HepG2 (cell line): ENCODE data around the gene TXN. TPM values are rescaled to one million over a fixed set of nuclear protein-coding genes. Genes with fewer than 3 reads are reported as not detected.

Source experiments
- ARNTL ChIP-seq: sonication (generic); formaldehyde crosslinking; IDR thresholded peaks from 2 replicates; pipeline ENCODE4 v1.4.0; 2020; ENCODE audit warnings: mild to moderate bottlenecking, missing genetic modification reagents
- ATF7 ChIP-seq, 2 experiments: fragments of 450-650 bp in 1 of 2; sonication (generic) in 1 of 2; formaldehyde crosslinking in 1 of 2; IDR thresholded peaks; 2 replicates each; pipeline versions ENCODE4 v1.4.0 to v1.6.1; 2016 to 2020; ENCODE audit warnings: antibody characterized with exemption in 1 of 2, mild to moderate bottlenecking in 1 of 2, missing genetic modification reagents in 1 of 2
- IKZF1 ChIP-seq: fragments of 450-650 bp; IDR thresholded peaks from 2 replicates; pipeline ENCODE4 v1.7.1; 2016
- KLF11 ChIP-seq: IDR thresholded peaks from 2 replicates; pipeline ENCODE4 v1.6.1; 2016; ENCODE audit warnings: missing compliant biosample characterization
- MTA3 ChIP-seq: sonication (generic); formaldehyde crosslinking; IDR thresholded peaks from 2 replicates; pipeline ENCODE4 v1.4.0; 2020; ENCODE audit warnings: missing genetic modification reagents
- MTF1 ChIP-seq: sonication (generic); formaldehyde crosslinking; IDR thresholded peaks from 2 replicates; pipeline ENCODE4 v1.5.0; 2020; ENCODE audit warnings: missing genetic modification reagents
- NR0B2 ChIP-seq: sonication (generic); formaldehyde crosslinking; IDR thresholded peaks from 2 replicates; pipeline ENCODE4 v1.4.0; 2020; ENCODE audit warnings: mild to moderate bottlenecking, missing genetic modification reagents
- PHF21A ChIP-seq: sonication (generic); formaldehyde crosslinking; IDR thresholded peaks from 2 replicates; pipeline ENCODE4 v1.5.0; 2020; ENCODE audit warnings: mild to moderate bottlenecking, missing genetic modification reagents
- POLR2AphosphoS5 ChIP-seq: IDR thresholded peaks from 2 replicates; pipeline ENCODE4 v1.6.1; 2012; ENCODE audit warnings: low read depth, low read length
- RBM22 ChIP-seq: fragments of 200-400 bp; formaldehyde crosslinking; optimal IDR thresholded peaks from 2 replicates; pipeline ENCODE3; 2017; ENCODE audit warnings: mild to moderate bottlenecking, low read length, moderate library complexity
- RNF2 ChIP-seq: fragments of 450-650 bp; conservative IDR thresholded peaks from 2 replicates; pipeline ENCODE4 v1.6.1; 2016; ENCODE audit warnings: low read depth
- SMC3 ChIP-seq: IDR thresholded peaks from 2 replicates; pipeline ENCODE4 v1.6.1; 2011; ENCODE audit warnings: low read length, improper control_type of control experiment
- SOX6 ChIP-seq, 2 experiments: fragments of 450-650 bp in 1 of 2; sonication (generic) in 1 of 2; formaldehyde crosslinking in 1 of 2; IDR thresholded peaks; 2 replicates each; pipeline versions ENCODE4 v1.4.0 to v1.6.1; 2017 to 2020; ENCODE audit warnings: antibody characterized with exemption in 1 of 2, mild to moderate bottlenecking in 1 of 2, missing genetic modification reagents in 1 of 2
- SP140L ChIP-seq: sonication (generic); formaldehyde crosslinking; IDR thresholded peaks from 2 replicates; pipeline ENCODE4 v1.4.0; 2020; ENCODE audit warnings: missing genetic modification reagents, borderline replicate concordance
- STAT5B ChIP-seq: sonication (generic); formaldehyde crosslinking; IDR thresholded peaks from 2 replicates; pipeline ENCODE4 v1.4.0; 2020; ENCODE audit warnings: missing genetic modification reagents
- TFDP1 ChIP-seq: IDR thresholded peaks from 2 replicates; pipeline ENCODE4 v1.6.1; 2016; ENCODE audit warnings: missing compliant biosample characterization, missing genetic modification reagents, borderline replicate concordance
- ZBED4 ChIP-seq: sonication (generic); formaldehyde crosslinking; IDR thresholded peaks from 2 replicates; pipeline ENCODE4 v1.4.0; 2020; ENCODE audit warnings: missing genetic modification reagents, borderline replicate concordance
- ZNF33A ChIP-seq: sonication (generic); formaldehyde crosslinking; IDR thresholded peaks from 2 replicates; pipeline ENCODE4 v1.5.1; 2020; ENCODE audit warnings: missing genetic modification reagents, mild to moderate bottlenecking, moderate library complexity, borderline replicate concordance
- ZNF343 ChIP-seq: sonication (generic); formaldehyde crosslinking; IDR thresholded peaks from 2 replicates; pipeline ENCODE4 v1.4.0; 2020; ENCODE audit warnings: mild to moderate bottlenecking, missing genetic modification reagents
- ZNF660 ChIP-seq: sonication (generic); formaldehyde crosslinking; IDR thresholded peaks from 2 replicates; pipeline ENCODE4 v1.5.1; 2020; ENCODE audit warnings: mild to moderate bottlenecking, low read depth, missing genetic modification reagents, borderline replicate concordance
- ZNF777 ChIP-seq: sonication (generic); formaldehyde crosslinking; IDR thresholded peaks from 2 replicates; pipeline ENCODE4 v1.4.0; 2020; ENCODE audit warnings: missing genetic modification reagents
- ZSCAN30 ChIP-seq: sonication (generic); formaldehyde crosslinking; IDR thresholded peaks from 2 replicates; pipeline ENCODE4 v1.5.0; 2020; ENCODE audit warnings: mild to moderate bottlenecking, missing genetic modification reagents
- polyA plus RNA-seq, 8 experiments: library from polyadenylated mRNA; depleted of rRNA in 3 of 8; stranded (reverse) in 7 of 8; unstranded in 1 of 8; fragments of >200 nt; fragmentation: Illumina TruSeq in 4 of 8; extraction: Trizol in 4 of 8; gene quantifications; 2 replicates each; pipeline versions ENCODE4 v1.2.1 to v1.2.3, GENCODE V29; 2011 to 2016; ENCODE audit warnings: low read depth in 4 of 8, missing spikeins in 1 of 8, mixed read lengths in 1 of 8; ENCODE audit not compliant: insufficient read depth in 1 of 8
- total RNA-seq, 5 experiments: library from RNA; depleted of rRNA; stranded (reverse); fragments of >200 nt; fragmentation: Illumina TruSeq; extraction: Trizol; gene quantifications; 2 replicates each; pipeline ENCODE4 v1.2.3, GENCODE V29; 2016; ENCODE audit warnings: low read depth in 1 of 5
- TF ChIP-seq, protein P1 (sequence below): IDR thresholded peaks from 2 replicates; pipeline ENCODE4 v1.6.1; 2012; ENCODE audit warnings: low read depth, low read length, improper control_type of control experiment

TXN gene
- total and polyA plus RNA-seq, 2 of the 13 experiments (the other 11 are each of a cell fraction or from before 2014, with no cell fraction given), result 364 to 470 TPM

GRCh38 chr9:110197330-110198187, 58.7 kb downstream of the TXN start (continued):
- TF ChIP-seq ZBED4 (CRISPR knock-in tag), result no peak
- TF ChIP-seq, protein P1, sequence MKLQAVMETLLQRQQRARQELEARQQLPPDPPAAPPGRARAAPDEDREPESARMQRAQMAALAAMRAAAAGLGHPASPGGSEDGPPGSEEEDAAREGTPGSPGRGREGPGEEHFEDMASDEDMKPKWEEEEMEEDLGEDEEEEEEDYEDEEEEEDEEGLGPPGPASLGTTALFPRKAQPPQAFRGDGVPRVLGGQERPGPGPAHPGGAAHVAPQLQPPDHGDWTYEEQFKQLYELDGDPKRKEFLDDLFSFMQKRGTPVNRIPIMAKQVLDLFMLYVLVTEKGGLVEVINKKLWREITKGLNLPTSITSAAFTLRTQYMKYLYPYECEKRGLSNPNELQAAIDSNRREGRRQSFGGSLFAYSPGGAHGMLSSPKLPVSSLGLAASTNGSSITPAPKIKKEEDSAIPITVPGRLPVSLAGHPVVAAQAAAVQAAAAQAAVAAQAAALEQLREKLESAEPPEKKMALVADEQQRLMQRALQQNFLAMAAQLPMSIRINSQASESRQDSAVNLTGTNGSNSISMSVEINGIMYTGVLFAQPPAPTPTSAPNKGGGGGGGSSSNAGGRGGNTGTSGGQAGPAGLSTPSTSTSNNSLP, result peak; percentile 58
- no peak for TF ChIP-seq ZNF660
- no peak for TF ChIP-seq RBM22
- TF ChIP-seq IKZF1, result no peak
- TF ChIP-seq PHF21A (CRISPR knock-in tag), result peak; percentile 78
- TF ChIP-seq ARNTL (CRISPR knock-in tag), result peak; percentile 32; the same call in 1 of the 2 replicates
- TF ChIP-seq MTF1 (CRISPR knock-in tag), result no peak
- TF ChIP-seq MTA3 (CRISPR knock-in tag), result no peak
- peak; percentile 91 for TF ChIP-seq SMC3
- TF ChIP-seq ZNF33A (CRISPR knock-in tag), result no peak
- TF ChIP-seq STAT5B (CRISPR knock-in tag), result no peak
- TF ChIP-seq TFDP1 (CRISPR knock-in tag), result peak; percentile 20; the same call in 1 of the 2 replicates
- TF ChIP-seq SOX6 (IDR thresholded peaks at IDR 0.05), result no peak
- peak; percentile 75 for TF ChIP-seq SOX6 (CRISPR knock-in tag; IDR thresholded peaks at IDR 0.05)
- TF ChIP-seq ZNF777 (CRISPR knock-in tag), result no peak
- TF ChIP-seq NR0B2, result no peak
- TF ChIP-seq ZSCAN30 (CRISPR knock-in tag), result no peak
- no peak for TF ChIP-seq SP140L (CRISPR knock-in tag)
- peak; percentile 43; the same call in 1 of the 2 replicates for TF ChIP-seq ZNF343 (CRISPR knock-in tag)
- no peak for TF ChIP-seq RNF2
- TF ChIP-seq KLF11 (CRISPR knock-in tag), result no peak
- no peak for TF ChIP-seq ATF7 (IDR thresholded peaks at IDR 0.05)
- TF ChIP-seq ATF7 (CRISPR knock-in tag; IDR thresholded peaks at IDR 0.05), result 0 out of 2 replicates have a peak, but pooled peaks have one; percentile 33
- TF ChIP-seq POLR2AphosphoS5, result no peak
